Fibroblast of lung (primary cell): ENCODE data around the gene IL32. TPM values are rescaled to one million over a fixed set of nuclear protein-coding genes. Genes with fewer than 3 reads are reported as not detected.

Source experiments
- DNase-seq, 2 donors: peaks; one replicate each; pipeline versions ENCODE4 v3.0.0 to v3.0.0-alpha.2; 2010; ENCODE audit warnings: low read depth in 2 of 2
- H2AFZ ChIP-seq: 2 replicates; pipeline ENCODE4 v1.5.1; 2012; ENCODE audit warnings: low read length, control low read depth, inconsistent platforms
- H3K27ac ChIP-seq: 2 replicates; pipeline ENCODE4 v1.5.1; 2011; ENCODE audit warnings: low read length, control low read depth; ENCODE audit not compliant: insufficient read depth
- H3K27me3 ChIP-seq: 2 replicates; pipeline ENCODE4 v1.5.1; 2011; ENCODE audit warnings: mild to moderate bottlenecking, low read length; ENCODE audit not compliant: control insufficient read depth, insufficient read depth
- H3K36me3 ChIP-seq: 2 replicates; pipeline ENCODE4 v1.5.1; 2011; ENCODE audit warnings: low read length; ENCODE audit not compliant: control insufficient read depth, insufficient read depth
- H3K4me1 ChIP-seq: 2 replicates; pipeline ENCODE4 v1.5.1; 2011; ENCODE audit warnings: low read length; ENCODE audit not compliant: control insufficient read depth, insufficient read depth; ENCODE audit errors: extremely low read depth
- H3K4me2 ChIP-seq: 2 replicates; pipeline ENCODE4 v1.5.1; 2011; ENCODE audit warnings: low read length, control low read depth; ENCODE audit not compliant: insufficient read depth; ENCODE audit errors: extremely low read depth
- H3K4me3 ChIP-seq, 4 experiments: fragments of 200-600 bp in 1 of 4; sonication (generic) in 1 of 4; replicated peaks in 1 of 4; 2 replicates each; pipeline ENCODE4 v1.5.1; 2011 to 2016; ENCODE audit warnings: low read length in 4 of 4, low read depth in 3 of 4, mild to moderate bottlenecking in 3 of 4, control low read depth in 2 of 4, inconsistent platforms in 1 of 4, mixed read lengths in 1 of 4; ENCODE audit not compliant: insufficient read depth in 1 of 4; ENCODE audit errors: control extremely low read depth in 1 of 4
- H3K79me2 ChIP-seq: 2 replicates; pipeline ENCODE4 v1.5.1; 2012; ENCODE audit warnings: mild to moderate bottlenecking, low read length, inconsistent platforms; ENCODE audit not compliant: control insufficient read depth, insufficient read depth
- H3K9ac ChIP-seq: 2 replicates; pipeline ENCODE4 v1.5.1; 2011; ENCODE audit warnings: mild to moderate bottlenecking, low read length, control low read depth; ENCODE audit not compliant: insufficient read depth
- H3K9me3 ChIP-seq: 2 replicates; pipeline ENCODE4 v1.5.1; 2012; ENCODE audit warnings: low read depth, low read length; ENCODE audit not compliant: control insufficient read depth, insufficient read depth
- H4K20me1 ChIP-seq: 2 replicates; pipeline ENCODE4 v1.5.1; 2011; ENCODE audit warnings: low read length; ENCODE audit not compliant: control insufficient read depth, insufficient read depth; ENCODE audit errors: extremely low read depth
- EZH2 ChIP-seq: IDR thresholded peaks from 2 replicates; pipeline ENCODE4 v1.5.1; 2012; ENCODE audit warnings: low read length, control low read depth, mild to moderate bottlenecking; ENCODE audit errors: missing control alignments
- polyA plus RNA-seq, 2 donors: library from polyadenylated mRNA; depleted of rRNA in 1 of 2; stranded (reverse) in 1 of 2; unstranded in 1 of 2; fragments of >200 nt; gene quantifications; 2 replicates each; pipeline ENCODE4 v1.2.1, GENCODE V29; 2011 to 2012; ENCODE audit warnings: missing spikeins in 1 of 2
- total RNA-seq: library from RNA; depleted of rRNA; stranded (reverse); fragments of >200 nt; gene quantifications from 2 replicates; pipeline ENCODE4 v1.2.1, GENCODE V29; 2014
- TF ChIP-seq, protein P1 (sequence below), 2 donors: IDR thresholded peaks in 1 of 2; conservative IDR thresholded peaks in 1 of 2; 1 replicate in 1 of 2; 2 replicates in 1 of 2; pipeline ENCODE4 v1.5.1; 2011 to 2012; ENCODE audit warnings: low read length in 2 of 2, control low read depth in 1 of 2, inconsistent platforms in 1 of 2, low read depth in 1 of 2, mild to moderate bottlenecking in 1 of 2

IL32 gene
- total and polyA plus RNA-seq, 2 donors (not counting 1 experiment from before 2014, with no cell fraction given), result 4.1 to 5.1 TPM

DNA sequence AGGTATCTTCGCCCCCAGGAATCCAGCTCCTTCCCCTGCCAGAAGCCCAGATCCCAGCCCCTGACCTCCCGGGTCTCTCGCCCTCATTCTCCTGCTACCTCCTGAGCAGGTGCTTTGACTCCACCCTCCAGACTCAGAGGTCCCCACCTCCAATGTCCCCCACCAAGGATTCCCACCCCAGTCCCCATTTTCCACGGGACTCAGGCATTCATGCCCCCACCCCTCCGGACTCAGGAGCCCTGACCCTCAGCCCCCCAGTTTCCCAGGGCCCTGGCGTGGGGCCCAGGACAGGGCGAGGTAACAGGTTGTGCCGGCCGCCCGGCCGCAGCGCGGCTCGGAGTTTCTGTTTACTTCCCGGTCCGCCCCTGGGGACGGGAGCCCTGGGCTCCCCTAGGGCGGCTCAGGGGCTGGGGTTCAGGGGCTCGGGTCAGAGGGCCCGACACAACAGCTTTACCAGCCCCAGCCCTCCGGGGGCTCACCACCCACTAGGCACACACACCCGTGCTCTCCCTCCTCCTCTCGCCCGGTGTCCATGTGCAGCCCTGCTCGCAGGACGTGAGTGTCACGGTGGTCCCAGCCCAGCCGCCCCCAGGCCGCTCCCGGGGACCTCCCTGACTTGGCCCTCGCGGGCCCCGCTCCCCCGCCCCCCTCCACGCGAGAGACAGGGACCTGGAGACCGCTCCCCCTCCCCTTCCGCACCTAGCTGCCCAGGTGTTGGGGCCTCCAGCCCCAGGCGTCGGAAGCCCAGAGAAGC lies 29.3 kb upstream of the IL32 start:
- H3K9me3 ChIP-seq, result no peaks in the 10 kb centered on the region
- H3K36me3 ChIP-seq, result no peaks in the 10 kb centered on the region
- H2AFZ ChIP-seq, result no peak overlapping the region
- no peaks in the 10 kb centered on the region for H3K4me1 ChIP-seq
- no peak overlapping the region for H3K27ac ChIP-seq
- TF ChIP-seq, protein P1, sequence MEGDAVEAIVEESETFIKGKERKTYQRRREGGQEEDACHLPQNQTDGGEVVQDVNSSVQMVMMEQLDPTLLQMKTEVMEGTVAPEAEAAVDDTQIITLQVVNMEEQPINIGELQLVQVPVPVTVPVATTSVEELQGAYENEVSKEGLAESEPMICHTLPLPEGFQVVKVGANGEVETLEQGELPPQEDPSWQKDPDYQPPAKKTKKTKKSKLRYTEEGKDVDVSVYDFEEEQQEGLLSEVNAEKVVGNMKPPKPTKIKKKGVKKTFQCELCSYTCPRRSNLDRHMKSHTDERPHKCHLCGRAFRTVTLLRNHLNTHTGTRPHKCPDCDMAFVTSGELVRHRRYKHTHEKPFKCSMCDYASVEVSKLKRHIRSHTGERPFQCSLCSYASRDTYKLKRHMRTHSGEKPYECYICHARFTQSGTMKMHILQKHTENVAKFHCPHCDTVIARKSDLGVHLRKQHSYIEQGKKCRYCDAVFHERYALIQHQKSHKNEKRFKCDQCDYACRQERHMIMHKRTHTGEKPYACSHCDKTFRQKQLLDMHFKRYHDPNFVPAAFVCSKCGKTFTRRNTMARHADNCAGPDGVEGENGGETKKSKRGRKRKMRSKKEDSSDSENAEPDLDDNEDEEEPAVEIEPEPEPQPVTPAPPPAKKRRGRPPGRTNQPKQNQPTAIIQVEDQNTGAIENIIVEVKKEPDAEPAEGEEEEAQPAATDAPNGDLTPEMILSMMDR (conservative IDR thresholded peaks at IDR 0.05 in 1 of 2, IDR thresholded peaks at IDR 0.05 in 1 of 2; ENCODE audit: low read depth in 1 of 2, low read length in 2 of 2), result no peak
- peak; percentile 83 for TF ChIP-seq EZH2
- peaks cover 51% of the 10 kb centered on the region for H3K27me3 ChIP-seq
- no peak for DNase-seq
- no peak overlapping the region for H3K4me2 ChIP-seq
- no peaks in the 10 kb centered on the region for H3K79me2 ChIP-seq
- peaks cover 2% of the 10 kb centered on the region for H4K20me1 ChIP-seq
- no peak overlapping the region for H3K4me3 ChIP-seq
- H3K9ac ChIP-seq, result no peak overlapping the region

DNA sequence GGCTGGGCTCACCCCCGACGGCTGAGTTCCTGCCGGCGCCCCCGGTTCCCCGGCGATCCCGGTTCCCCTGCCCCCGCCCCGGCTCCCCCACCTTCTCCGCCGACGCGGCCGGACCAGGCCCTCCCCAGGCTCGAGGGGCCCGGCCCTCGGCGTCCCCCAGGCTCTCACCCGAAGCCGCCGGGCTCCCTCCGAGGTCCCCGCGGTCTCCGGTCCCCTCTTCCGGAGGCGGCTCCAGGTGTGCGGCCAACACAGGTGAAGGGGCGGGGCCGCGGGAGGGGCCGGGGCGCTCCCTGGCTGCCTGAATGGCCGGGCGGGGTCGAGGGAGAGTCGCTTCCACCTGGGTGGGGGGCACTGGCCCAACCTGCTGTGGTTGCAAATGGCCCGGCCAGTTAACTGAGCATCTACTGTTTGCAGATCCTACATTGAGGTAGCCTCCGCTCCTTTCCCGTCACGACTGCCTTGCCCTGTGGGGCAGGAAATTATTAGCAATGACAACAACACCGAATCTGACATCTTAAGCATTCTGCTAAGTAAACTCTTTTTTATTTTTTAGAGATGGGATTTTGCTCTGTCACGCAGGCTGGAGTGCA lies 28.6 kb upstream of the IL32 start, which contains the start of gene BICDL2:
Gene BICDL2, minus strand, starts transcription at position 219 of the 590 bp plus-strand sequence. CDS start 1,448 bp downstream, outside the sequence.
- DNase-seq, result no peak
- Histone ChIP-seq H3K4me1 (no peaks in the 10 kb centered on the region), H3K27me3 (peaks cover 51% of the 10 kb centered on the region), H3K9me3 (no peaks in the 10 kb centered on the region), H2AFZ (no peak within 1 kb of the TSS), H3K4me2 (no peak within 1 kb of the TSS), H4K20me1 (no peaks in the 10 kb centered on the region), H3K36me3 (no peaks in the 10 kb centered on the region), H3K27ac (no peak within 1 kb of the TSS), H3K79me2 (no peaks in the 10 kb centered on the region), H3K4me3 (no peak within 1 kb of the TSS), H3K9ac (no peak within 1 kb of the TSS)
- TF ChIP-seq, protein P1 (conservative IDR thresholded peaks at IDR 0.05 in 1 of 2, IDR thresholded peaks at IDR 0.05 in 1 of 2; ENCODE audit: low read depth in 1 of 2, low read length in 2 of 2), result no peak
- peak; percentile 97 for TF ChIP-seq EZH2

DNA sequence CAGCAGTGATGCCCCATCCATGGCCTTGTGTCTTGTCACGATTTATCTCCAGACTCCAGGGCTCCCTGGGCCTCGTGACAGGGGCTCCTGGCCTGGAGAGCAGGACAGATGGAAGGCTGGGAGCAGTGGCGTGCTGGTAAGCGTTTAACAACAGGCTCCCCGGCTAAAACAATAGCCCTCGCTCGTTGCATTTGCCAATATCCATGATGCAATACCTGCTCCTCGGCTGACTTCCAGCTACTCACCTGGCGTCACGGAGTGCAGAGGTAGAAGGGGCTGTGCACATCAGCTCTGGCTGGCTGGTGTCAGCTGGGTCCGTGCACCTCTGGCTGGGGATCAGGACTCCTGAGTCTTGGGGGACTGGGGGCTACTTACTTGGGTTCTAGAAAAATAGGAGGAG lies 27.2 kb upstream of the IL32 start:
- H3K27me3 ChIP-seq, result peaks cover 46% of the 10 kb centered on the region
- no peak overlapping the region for H3K4me3 ChIP-seq
- H3K9ac ChIP-seq, result no peak overlapping the region
- no peak overlapping the region for H2AFZ ChIP-seq
- DNase-seq, result no peak
- no peaks in the 10 kb centered on the region for H3K9me3 ChIP-seq
- TF ChIP-seq EZH2, result no peak
- TF ChIP-seq, protein P1 (conservative IDR thresholded peaks at IDR 0.05 in 1 of 2, IDR thresholded peaks at IDR 0.05 in 1 of 2; ENCODE audit: low read depth in 1 of 2, low read length in 2 of 2), result no peak
- H3K36me3 ChIP-seq, result no peaks in the 10 kb centered on the region
- no peak overlapping the region for H3K27ac ChIP-seq
- H3K4me2 ChIP-seq, result no peak overlapping the region
- no peaks in the 10 kb centered on the region for H3K79me2 ChIP-seq
- H3K4me1 ChIP-seq, result no peaks in the 10 kb centered on the region
- no peaks in the 10 kb centered on the region for H4K20me1 ChIP-seq
